HL-60 (cell line): ENCODE results near the gene CYP4F2.

Source experiments
- GABPA ChIP-seq: IDR thresholded peaks from 2 replicates; pipeline ENCODE4 v1.6.1; 2012; ENCODE audit warnings: low read depth
- POLR2AphosphoS5 ChIP-seq: IDR thresholded peaks from 2 replicates; pipeline ENCODE4 v1.6.1; 2012; ENCODE audit warnings: low read depth
- SPI1 ChIP-seq: IDR thresholded peaks from 2 replicates; pipeline ENCODE4 v1.6.1; 2012; ENCODE audit warnings: low read depth, mild to moderate bottlenecking, borderline replicate concordance
- TF ChIP-seq, protein P1 (sequence below): IDR thresholded peaks from one replicate; pipeline ENCODE4 v1.5.1; 2011; ENCODE audit warnings: low read length, control low read depth, inconsistent platforms; ENCODE audit not compliant: insufficient read depth
- TF ChIP-seq, protein P2 (sequence below): IDR thresholded peaks from 2 replicates; pipeline ENCODE4 v1.6.1; 2012; ENCODE audit warnings: low read depth; ENCODE audit not compliant: insufficient replicate concordance

DNA sequence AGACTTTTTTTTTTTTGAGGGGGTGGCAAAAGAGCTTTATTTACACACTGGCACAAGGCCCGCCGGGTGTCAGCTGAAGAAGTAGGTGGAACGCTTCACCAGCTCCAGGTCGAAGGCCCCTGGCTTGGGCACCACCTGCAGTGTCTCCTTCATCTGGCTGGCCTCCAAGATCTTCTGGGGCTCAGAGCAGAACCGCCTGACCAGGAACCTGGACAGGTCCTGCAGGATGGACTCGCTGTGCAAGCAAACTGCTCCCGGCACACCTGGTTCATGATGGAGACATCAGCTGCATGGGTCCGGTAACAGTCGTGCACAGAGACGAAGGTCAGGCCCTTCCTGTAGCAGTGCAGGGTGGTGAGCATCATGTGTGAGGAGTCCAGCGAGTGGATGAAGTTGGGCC lies 4.4 kb upstream of the CYP4F2 start:
- TF ChIP-seq, protein P1, sequence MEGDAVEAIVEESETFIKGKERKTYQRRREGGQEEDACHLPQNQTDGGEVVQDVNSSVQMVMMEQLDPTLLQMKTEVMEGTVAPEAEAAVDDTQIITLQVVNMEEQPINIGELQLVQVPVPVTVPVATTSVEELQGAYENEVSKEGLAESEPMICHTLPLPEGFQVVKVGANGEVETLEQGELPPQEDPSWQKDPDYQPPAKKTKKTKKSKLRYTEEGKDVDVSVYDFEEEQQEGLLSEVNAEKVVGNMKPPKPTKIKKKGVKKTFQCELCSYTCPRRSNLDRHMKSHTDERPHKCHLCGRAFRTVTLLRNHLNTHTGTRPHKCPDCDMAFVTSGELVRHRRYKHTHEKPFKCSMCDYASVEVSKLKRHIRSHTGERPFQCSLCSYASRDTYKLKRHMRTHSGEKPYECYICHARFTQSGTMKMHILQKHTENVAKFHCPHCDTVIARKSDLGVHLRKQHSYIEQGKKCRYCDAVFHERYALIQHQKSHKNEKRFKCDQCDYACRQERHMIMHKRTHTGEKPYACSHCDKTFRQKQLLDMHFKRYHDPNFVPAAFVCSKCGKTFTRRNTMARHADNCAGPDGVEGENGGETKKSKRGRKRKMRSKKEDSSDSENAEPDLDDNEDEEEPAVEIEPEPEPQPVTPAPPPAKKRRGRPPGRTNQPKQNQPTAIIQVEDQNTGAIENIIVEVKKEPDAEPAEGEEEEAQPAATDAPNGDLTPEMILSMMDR = no peak
- TF ChIP-seq POLR2AphosphoS5 (no peak), GABPA (no peak), SPI1 (no peak)
- TF ChIP-seq, protein P2, sequence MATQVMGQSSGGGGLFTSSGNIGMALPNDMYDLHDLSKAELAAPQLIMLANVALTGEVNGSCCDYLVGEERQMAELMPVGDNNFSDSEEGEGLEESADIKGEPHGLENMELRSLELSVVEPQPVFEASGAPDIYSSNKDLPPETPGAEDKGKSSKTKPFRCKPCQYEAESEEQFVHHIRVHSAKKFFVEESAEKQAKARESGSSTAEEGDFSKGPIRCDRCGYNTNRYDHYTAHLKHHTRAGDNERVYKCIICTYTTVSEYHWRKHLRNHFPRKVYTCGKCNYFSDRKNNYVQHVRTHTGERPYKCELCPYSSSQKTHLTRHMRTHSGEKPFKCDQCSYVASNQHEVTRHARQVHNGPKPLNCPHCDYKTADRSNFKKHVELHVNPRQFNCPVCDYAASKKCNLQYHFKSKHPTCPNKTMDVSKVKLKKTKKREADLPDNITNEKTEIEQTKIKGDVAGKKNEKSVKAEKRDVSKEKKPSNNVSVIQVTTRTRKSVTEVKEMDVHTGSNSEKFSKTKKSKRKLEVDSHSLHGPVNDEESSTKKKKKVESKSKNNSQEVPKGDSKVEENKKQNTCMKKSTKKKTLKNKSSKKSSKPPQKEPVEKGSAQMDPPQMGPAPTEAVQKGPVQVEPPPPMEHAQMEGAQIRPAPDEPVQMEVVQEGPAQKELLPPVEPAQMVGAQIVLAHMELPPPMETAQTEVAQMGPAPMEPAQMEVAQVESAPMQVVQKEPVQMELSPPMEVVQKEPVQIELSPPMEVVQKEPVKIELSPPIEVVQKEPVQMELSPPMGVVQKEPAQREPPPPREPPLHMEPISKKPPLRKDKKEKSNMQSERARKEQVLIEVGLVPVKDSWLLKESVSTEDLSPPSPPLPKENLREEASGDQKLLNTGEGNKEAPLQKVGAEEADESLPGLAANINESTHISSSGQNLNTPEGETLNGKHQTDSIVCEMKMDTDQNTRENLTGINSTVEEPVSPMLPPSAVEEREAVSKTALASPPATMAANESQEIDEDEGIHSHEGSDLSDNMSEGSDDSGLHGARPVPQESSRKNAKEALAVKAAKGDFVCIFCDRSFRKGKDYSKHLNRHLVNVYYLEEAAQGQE = no peak
